HG02840 (cell line): ENCODE measurements around the gene PDZD2.
"Not testable (repeated sequence)": the region's sequence is repeated elsewhere in the genome, so short reads cannot be mapped to it uniquely, and the experiment has no call there.

Experiments
- ATAC-seq: cut with Tn5 transposase; IDR thresholded peaks from one replicate; pipeline ENCODE4 v1.9.1; 2021; ENCODE audit warnings: mild to moderate bottlenecking, moderate library complexity, moderate number of reproducible peaks; ENCODE audit not compliant: unreplicated experiment, low FRiP score

Gene PDZD2

DNA sequence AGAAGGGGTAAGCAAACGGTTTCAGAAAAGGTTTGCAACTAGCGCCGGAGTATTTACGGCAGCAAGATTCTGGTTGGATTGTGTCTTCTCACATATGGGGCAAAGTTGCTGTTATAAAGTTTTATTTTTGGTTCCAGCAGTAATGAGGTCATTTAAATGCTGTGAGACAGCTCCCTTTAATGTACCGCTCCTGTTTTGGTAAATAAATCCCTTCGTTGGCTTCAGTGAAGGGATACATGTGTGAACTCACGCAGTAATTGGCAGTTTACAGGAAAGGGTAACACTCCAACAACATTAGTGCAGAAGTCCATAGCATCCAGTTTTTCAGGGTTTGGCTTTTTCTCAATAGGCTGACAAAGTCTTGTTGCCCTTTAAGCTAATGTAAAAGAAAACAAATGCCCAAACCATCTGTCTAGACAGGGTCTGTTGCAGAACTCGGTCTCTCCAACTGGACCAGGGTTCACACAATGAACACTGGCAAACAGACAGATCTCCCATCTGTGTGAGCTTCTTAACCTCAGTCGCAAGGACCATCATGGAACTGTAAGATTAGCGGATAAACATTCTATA lies 351.2 kb downstream of the PDZD2 start:
- ATAC-seq = no peak

DNA sequence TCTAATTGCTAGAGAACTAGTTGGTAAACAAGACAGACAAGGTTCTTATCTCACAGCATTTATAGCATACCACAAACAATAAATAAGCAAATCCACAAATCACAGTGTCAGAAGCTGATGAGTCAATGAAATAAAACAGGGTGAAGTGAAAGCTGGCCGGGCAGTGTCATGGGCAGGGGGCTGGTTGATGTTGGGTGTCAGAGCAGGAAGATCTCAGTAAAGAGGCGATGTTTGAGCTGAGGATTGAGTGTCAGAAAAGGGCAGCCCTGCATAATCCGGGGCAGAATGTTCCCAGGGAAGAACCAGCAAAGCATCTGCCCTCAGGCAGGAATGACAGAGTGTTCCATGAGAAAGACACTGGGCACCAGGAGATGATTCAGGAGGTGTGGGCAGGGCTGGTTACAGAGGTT lies 351.8 kb downstream of the PDZD2 start:
- no peak for ATAC-seq

DNA sequence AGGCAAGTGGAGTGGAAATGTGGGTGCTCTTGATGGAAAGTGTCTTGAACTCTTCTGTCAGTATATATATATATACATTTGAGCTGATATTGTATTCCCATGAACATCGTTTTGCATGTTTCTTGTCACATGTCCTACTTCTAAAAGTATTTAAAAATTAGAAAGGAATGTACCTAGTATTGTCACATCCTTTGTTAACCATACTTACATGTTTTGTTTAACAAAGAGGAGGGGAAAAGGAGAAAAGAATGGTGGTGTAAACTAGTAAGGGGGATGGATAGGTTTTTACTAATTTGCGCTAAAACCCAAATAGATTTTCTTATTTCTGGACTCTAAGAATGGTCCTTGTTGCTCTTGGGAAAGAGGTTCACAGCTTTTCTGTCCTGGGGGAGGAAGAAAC lies 353.4 kb downstream of the PDZD2 start:
- ATAC-seq = no peak

DNA sequence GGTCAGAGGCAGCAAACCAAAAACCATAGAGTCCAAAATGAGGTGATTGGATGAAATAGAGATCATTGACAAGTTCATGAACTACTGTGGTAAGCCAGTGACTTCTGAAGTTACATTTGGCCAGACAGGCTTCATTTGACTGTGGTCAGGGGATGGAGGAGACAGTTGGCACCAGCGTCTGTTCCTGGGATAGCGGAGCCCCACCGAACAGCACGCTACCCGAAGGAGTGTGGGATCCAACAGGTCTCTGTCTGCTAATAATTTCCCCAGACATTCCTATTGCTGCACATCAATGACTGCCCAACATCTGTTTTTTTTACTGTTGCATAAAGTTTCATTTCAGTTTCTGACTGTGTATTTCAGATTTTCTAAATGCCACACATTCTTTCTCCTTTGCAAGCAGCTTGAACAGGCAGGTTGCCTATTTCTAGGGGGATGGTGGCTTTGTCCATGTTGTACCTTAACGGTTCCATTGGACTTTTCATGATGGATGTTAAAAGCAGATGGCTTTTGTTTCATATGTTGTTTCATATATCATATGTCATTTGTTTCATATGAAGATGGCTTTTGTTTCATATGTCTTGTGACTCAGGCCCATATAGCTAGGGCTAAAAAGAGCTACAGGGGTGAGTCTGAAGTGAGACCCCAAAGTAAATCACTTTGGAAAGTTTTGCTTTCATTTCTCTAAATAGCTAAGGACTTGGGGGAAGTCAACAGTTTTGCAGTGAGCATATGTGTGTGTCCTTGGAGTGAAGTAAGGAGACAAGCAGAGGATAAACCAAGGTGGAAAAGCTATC lies 354.4 kb downstream of the PDZD2 start:
- no peak for ATAC-seq

DNA sequence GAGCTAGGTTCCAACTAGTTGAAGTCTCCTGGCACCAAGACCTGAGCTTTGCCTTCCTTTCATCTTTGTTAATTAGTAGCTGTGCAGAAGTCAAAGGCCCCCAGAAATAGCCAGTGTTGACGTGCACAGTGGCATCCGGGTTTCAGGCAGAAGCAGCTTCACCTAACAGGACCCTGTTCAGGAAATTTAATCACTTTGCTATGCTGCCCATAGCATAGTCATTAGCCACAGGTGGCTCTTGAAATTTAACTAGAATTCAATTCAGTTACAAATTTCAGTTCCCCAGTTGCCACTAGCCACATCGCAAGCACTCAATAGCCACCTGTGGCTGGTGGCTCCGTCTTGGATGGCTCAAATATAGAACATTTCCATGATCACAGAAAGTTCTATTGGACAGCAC lies 356.1 kb downstream of the PDZD2 start:
- ATAC-seq = peak; percentile 66

DNA sequence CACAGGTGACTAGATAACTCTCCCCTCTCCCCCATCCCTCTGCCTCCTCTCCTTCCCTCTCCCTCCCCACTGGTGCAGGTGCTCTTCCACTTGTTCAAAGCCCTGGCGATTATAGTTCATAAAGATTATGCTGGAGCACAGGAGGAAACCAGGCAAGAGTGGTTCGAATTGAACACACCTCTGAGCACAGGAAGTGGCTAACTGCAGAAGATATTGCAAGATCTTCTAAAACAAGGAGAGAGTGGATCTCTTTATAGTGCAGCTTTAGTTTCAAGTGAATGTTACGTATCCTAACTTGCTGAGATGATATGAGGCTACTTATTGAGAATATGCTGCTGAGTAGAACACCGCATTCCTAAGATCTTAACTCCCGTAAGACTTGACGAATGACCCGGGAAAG lies 356.8 kb downstream of the PDZD2 start:
- ATAC-seq = no peak

DNA sequence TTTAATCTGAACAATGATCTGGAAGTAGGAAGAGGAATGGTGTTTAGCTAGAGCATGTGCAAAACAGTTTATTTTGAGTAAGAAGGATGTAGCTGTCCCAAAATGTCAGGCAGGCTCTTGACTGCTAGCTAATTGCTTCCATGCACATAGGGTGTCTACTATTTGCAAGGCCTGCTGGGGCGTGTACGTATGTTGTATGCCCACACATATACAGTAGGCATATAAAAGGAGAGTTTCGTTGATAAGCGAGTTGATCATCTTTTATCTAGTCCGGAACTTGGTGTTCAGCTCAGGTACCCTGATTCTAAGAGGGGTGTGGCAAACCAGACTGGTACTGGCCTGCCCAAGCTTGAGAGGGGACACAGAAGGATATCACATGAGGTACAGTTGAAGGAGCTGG lies 358.0 kb downstream of the PDZD2 start:
- ATAC-seq = no peak

DNA sequence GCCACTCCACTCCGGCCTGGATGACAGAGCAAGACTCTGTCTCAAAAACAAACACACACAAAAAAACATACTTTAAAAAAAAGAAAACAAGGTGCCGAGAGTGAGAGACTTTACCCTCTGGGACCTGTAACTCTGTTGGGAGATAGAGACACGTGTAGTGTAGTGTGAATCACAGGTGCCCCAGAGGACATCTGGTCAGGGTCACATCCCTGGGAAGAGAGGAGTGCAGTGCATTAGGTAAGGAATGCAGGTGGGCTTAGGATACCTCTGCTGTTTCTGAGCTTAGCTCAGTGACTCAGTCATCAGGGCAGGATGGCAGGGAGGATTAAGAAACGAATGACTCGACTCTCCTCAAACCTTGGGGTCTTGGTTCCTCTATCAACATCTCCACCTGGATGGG lies 360.5 kb downstream of the PDZD2 start:
- ATAC-seq = no peak

DNA sequence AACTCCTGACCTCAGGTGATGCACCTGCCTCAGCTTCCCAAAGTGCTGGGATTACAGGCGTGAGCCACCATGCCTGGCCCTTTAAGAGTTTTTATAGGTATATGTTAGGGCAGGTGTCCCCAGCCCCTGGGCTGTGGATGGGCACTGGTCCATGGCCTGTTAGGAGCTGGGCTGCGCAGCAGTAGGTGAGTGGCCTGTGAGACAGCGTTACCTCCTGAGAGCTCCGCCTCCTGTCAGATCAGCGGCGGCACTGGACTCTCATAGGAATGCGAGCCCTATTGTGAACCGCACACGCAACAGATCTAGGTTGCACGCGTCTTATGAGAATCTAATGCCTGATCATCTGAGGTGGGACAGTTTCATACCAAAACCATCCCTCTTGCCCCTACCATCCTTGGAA lies 361.8 kb downstream of the PDZD2 start:
- no peak for ATAC-seq

DNA sequence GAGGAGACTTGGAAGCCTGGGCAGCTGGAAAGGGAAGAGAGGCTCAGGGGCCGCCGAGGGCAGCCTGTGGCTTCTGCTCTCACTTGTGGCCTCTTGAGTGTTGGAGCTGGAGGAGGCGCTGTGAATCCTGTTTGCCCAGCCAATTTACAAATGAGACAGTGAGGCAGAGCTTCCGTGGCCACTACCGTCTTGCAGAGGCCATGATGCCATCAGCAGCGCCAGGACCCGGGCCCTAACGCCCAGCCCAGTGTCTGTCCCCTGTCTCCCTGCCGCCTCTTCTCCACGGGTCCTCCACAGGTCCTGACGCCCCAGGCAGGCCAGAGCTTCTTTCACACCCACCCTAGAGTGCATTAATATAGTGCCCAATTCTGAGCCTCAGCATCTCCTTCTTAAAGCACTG lies 362.4 kb downstream of the PDZD2 start:
- ATAC-seq = no peak

DNA sequence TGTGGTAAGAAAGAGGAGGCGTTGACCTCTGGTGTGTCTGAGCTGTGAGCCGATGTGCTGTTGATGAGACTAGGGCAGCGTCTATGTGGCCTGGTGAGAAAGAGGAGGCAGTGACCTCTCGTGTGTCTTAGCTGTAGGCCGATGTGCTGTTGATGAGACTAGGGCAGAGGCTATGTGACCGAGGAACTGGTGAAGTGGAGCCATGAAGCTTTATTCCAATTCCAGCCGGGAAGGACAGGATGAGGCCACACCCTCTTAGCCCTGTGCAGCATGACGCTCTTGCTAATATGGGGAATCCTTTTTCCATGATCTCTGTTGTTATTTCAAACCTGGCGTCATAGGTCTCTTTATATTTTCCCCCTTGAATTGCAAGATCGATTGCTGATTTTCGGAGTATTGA lies 362.8 kb downstream of the PDZD2 start:
- no peak for ATAC-seq

DNA sequence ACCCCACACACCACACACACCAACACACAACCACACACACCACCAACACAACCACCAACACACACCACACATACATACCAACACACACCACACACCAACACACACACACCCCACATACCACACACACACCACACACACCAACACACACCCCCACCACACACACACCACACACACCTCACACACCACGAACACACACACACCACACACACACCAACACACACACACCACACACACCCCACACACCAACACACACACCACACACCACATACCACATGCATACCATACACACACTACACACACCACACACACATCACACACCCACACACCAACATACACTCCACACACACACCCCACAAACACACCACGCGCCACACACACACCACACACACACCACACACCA lies 363.8 kb downstream of the PDZD2 start:
- ATAC-seq = no peak

DNA sequence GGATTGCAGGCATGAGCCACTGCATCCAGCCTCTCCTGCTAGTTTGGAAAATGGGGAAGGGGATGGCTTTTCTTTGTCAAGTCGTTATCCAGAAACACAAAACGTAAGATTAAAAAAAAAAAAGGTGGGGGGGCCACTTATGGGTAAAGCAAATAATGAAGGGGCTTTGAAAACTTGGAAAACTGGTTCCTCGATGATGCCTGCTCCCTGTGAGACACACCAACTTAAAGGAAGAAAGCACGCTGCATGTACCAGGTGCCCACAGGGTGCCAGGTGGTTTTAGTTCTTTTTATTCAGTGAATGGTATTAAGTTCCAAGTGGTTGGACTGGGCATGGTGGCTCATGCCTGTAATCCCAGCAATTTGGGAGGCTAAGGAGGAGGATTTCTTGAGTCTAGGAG lies 365.1 kb downstream of the PDZD2 start:
- ATAC-seq = no peak

DNA sequence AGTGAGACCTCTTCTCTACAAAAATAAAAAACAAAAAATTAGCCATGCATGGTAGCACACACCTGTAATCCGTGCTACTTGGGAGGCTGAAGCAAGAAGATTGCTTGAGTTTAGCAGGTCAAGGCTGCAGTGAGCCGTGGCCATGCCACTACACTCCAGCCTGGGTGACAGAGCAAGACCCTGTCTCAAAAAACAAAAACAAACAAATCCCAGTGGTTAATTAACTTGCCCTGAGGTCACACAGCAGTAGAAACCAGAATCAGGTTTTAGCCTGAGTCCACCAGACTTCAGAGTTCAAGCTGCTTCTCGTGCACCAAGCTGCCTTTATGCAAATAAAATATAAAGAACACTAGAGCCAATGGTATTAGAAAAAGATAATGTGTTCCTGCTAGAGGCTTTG lies 365.5 kb downstream of the PDZD2 start:
- ATAC-seq = peak; percentile 74

DNA sequence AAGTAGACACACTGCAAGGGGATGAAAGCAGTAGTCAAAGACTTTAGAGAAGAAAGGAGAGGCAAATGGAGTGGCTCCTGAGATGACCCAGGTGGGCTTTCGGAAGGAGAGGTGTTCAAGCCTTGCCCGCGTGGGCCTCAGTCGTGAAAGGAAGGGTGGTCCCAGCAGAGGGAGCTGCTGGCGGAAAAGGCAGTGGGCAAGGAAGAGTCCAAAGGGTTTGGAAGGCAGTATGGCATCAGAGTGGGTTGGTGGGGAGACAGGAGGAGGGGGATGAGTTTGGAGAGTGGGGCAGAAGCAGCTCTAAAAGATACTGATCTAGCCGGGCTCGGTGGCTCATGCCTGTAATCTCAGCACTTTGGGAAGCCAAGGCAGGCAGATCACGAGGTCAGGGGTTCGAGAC lies 369.8 kb downstream of the PDZD2 start:
- ATAC-seq = no peak

DNA sequence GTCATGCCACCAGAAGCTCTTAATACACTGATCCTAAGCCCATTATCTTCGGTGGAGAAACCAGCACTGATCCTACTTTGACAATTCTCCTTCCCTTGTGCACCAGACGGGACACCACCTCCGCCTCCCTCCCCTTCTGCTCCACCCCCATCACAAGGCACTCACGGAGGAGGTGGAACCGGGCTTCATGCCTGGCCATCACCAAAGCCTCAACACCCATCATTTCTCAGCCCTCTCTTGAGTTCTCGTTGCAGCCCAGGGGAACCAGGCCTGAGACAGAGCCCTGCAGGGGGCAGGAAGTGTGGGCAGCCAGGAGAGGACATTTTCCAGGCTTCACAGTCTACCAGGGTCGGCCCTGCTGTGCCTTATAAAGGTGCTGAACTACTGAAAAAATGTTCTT lies 374.7 kb downstream of the PDZD2 start:
- ATAC-seq = no peak

DNA sequence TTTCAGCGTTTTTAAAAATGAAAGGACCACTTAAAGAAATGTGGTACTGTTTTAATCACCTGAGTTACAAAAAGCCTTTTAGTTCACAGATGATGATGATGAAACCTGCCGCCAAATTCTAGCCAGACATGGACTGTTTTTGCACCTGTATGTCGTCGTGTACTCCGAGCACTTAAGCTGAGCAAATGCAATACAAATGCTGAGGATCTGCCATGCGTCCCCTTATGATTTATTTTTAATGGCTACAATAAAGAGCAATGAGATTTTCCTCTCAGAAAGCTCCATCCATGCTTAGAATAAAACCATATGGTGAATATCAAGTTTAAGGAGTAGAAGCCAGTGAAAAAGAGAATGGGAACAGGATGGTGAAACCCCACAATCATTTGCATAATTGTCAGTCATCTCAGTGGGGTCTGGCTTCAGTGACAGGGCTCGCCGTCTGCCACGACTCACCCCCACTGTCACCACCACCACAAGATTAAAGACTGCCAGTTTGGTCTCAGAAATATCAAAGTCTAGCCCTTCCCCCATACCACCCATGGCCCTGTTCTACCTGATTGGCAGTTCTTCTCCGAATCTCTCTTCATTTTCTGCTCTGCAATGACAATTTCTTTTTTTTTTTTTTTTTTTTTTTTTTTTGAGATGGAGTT lies 375.3 kb downstream of the PDZD2 start:
- no peak for ATAC-seq

DNA sequence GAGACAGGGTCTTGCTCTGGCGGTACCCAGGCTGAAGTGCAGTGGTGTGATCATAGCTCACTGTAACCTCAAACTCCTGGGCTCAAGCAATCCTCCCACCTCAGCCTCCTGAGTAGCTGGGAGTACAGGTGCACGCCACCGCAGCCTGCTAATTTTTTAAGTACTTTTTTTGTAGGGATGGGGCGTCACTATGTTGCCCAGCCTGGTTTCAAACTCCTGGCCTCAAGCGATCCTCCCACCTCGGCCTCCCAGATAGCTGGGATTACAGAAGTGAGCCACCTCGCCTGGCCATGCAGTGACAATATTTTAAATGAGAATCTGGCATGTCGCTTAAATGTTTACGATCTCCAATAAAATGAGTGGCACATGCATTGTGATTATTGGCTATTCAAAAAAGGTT lies 376.3 kb downstream of the PDZD2 start:
- ATAC-seq = not testable (repeated sequence)

DNA sequence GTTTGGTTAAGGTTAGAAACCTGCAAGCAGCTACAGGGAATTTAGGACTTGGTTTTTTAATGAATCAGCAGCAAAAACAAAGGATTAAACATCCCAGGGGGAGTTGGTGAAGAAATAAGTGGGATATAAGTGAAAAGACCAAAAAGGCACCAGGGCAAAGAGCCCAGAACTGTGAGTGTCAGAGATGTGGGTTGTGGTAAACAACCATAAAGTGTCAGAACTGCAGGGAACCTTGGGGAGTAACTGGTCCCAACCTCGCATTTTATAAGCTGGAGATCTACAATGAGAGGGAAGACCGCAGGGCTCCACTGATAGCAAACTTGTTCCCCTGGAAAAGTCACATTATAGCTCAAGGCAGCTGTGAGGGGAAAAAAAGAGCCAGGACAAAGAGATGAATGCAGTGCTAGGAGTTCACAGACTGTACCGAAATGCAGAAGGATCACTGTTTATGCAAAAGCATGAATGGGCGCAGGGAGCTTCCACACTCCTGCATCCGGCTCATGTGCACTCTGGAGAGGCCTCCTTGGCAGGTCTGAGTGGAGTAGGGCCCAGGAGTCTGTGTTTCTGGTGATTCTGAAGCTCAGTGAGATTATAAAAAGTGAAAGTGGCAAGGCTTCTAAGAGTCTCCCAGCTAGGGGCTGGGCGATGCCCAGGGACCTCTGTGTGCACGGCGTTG lies 378.9 kb downstream of the PDZD2 start:
- no peak for ATAC-seq

DNA sequence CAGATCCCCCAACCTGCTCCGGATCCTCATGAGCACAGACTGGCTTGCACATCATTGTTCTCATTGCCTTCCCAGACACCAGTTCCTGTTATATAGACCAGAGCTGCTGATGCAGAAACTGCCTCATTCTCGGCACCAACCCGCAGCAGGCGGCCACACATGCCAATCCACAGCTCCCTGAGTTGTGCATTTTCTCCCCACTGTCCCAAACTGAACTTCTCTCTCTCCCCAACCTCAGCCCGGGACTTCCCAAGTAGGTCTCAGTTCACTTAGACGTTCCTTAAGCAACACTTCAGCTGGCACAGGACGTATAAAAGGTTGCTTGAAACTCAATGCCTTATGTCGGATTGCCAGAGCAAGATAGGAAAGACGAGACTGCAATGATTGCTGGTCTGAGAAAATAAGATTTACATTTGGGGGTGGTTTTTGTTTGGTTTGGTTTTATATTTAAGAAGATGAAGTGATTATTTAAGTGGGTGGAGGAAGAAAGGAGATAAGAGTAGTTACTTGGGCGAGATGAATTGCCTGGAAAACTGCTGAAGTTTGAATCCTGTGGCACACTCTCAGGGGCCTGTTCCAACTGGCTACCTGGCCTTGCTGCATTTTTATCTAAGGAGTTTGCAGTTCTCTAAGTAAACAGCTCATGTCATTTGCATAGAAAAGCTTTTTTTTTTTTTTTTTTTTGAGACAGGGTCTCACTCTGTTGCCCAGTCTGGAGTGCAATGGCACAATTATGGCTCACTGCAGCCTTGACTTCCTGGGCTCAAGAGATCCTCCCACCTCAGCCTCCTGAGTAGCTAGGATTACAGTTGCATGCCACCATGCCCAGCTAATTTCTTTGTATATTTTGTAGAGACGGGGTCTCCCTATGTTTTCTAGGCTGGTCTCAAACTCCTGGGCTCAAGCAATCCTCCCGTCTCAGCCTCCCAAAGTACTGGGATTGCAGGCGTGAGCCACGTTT lies 379.8 kb downstream of the PDZD2 start:
- no peak for ATAC-seq
